Adrenal gland (tissue), 5 donors: ENCODE data around the gene AP3B2.

ENCODE experiments used
- CTCF ChIP-seq, 6 experiments: fragments of 450-650 bp in 4 of 6; fragments of 200-600 bp in 2 of 6; sonication (generic) in 1 of 6; IDR thresholded peaks; 1 replicate in 5 of 6; 2 replicates in 1 of 6; pipeline versions ENCODE4 v1.5.1 to v1.8.0; 2016 to 2021; ENCODE audit warnings: antibody characterized with exemption in 6 of 6, mild to moderate bottlenecking in 2 of 6, moderate library complexity in 1 of 6
- POLR2A ChIP-seq, 2 donors: fragments of 450-650 bp; IDR thresholded peaks; one replicate each; pipeline ENCODE4 v1.6.1; 2017; ENCODE audit warnings: antibody characterized with exemption in 2 of 2, mild to moderate bottlenecking in 2 of 2, moderate library complexity in 1 of 2
- donor health status: DM: no; HTN: no; CAD: no.

- TF ChIP-seq CTCF (IDR thresholded peaks at IDR 0.05) (no peak), POLR2A (IDR thresholded peaks at IDR 0.05) (peak in 1 of 2 donors; percentile 53)
Measured at GRCh38 chr15:82709421-82710207, at the start of gene AP3B2.
